ENCODE measurements around the gene MYO5B. TPM values are rescaled to one million over a fixed set of nuclear protein-coding genes. Genes with fewer than 3 reads are reported as not detected.
"Not testable (repeated sequence)": the region's sequence is repeated elsewhere in the genome, so short reads cannot be mapped to it uniquely, and the experiment has no call there.

The MYO5B gene
- total RNA-seq, 1 experiment from 2014 or later = 0.97 TPM

GRCh38 chr18:50097702-50098101 lies 97.2 kb downstream of the MYO5B start:
- no peak overlapping the region for H3K9ac ChIP-seq (ENCODE audit: low read length)
- no peaks in the 10 kb centered on the region for H3K9me3 ChIP-seq (ENCODE audit: low read length)

GRCh38 chr18:50096766-50097435 lies 98.0 kb downstream of the MYO5B start:
- H3K4me2 ChIP-seq (ENCODE audit: low read depth, low read length, poor library complexity, severe bottlenecking) = no peak overlapping the region
- H3K36me3 ChIP-seq (ENCODE audit: insufficient read depth, low read length) = no peaks in the 10 kb centered on the region
- DNase-seq = no peak
- H2AFZ ChIP-seq (ENCODE audit: low read length) = no peak overlapping the region
- H4K20me1 ChIP-seq (ENCODE audit: insufficient read depth, low read depth, low read length) = no peaks in the 10 kb centered on the region
- no peaks in the 10 kb centered on the region for H3K9me3 ChIP-seq (ENCODE audit: low read length)
- no peaks in the 10 kb centered on the region for H3K9me2 ChIP-seq (replicated peaks; ENCODE audit: insufficient read depth, low read length)
- H3K4me1 ChIP-seq (ENCODE audit: low read length) = no peaks in the 10 kb centered on the region
- no peaks in the 10 kb centered on the region for H3K79me2 ChIP-seq (ENCODE audit: low read length)
- no peaks in the 10 kb centered on the region for H3K27me3 ChIP-seq (ENCODE audit: low read length)
- no peak overlapping the region for H3K4me3 ChIP-seq (ENCODE audit: low read length)
- H3K27ac ChIP-seq (ENCODE audit: low read length) = no peak overlapping the region
- H3K9ac ChIP-seq (ENCODE audit: low read length) = no peak overlapping the region

More at GRCh38 chr18:50097702-50098101, 97.2 kb downstream of the MYO5B start:
- Histone ChIP-seq H3K79me2 (ENCODE audit: low read length) (no peaks in the 10 kb centered on the region), H3K27me3 (ENCODE audit: low read length) (no peaks in the 10 kb centered on the region), H3K4me1 (ENCODE audit: low read length) (no peaks in the 10 kb centered on the region), H3K27ac (ENCODE audit: low read length) (no peak overlapping the region), H3K36me3 (ENCODE audit: insufficient read depth, low read length) (no peaks in the 10 kb centered on the region), H3K4me2 (ENCODE audit: low read depth, low read length, poor library complexity, severe bottlenecking) (no peak overlapping the region), H3K9me2 (replicated peaks; ENCODE audit: insufficient read depth, low read length) (no peaks in the 10 kb centered on the region), H3K4me3 (ENCODE audit: low read length) (no peak overlapping the region), H4K20me1 (ENCODE audit: insufficient read depth, low read depth, low read length) (no peaks in the 10 kb centered on the region), H2AFZ (ENCODE audit: low read length) (no peak overlapping the region)
- DNase-seq = no peak

- not testable (repeated sequence) for H2AFZ ChIP-seq (ENCODE audit: low read length); H3K4me3 ChIP-seq (ENCODE audit: low read length); H3K27ac ChIP-seq (ENCODE audit: low read length); H3K27me3 ChIP-seq (ENCODE audit: low read length); H3K9ac ChIP-seq (ENCODE audit: low read length); H3K4me2 ChIP-seq (ENCODE audit: low read depth, low read length, poor library complexity, severe bottlenecking); H3K36me3 ChIP-seq (ENCODE audit: insufficient read depth, low read length); H3K79me2 ChIP-seq (ENCODE audit: low read length); H4K20me1 ChIP-seq (ENCODE audit: insufficient read depth, low read depth, low read length); H3K9me2 ChIP-seq (replicated peaks; ENCODE audit: insufficient read depth, low read length); H3K4me1 ChIP-seq (ENCODE audit: low read length); DNase-seq; H3K9me3 ChIP-seq (ENCODE audit: low read length)
Measured at GRCh38 chr18:50094786-50095185, 100.2 kb downstream of the MYO5B start.

GRCh38 chr18:50094221-50094773 lies 100.7 kb downstream of the MYO5B start:
- no peak overlapping the region for H2AFZ ChIP-seq (ENCODE audit: low read length)
- H3K79me2 ChIP-seq (ENCODE audit: low read length) = no peaks in the 10 kb centered on the region

GRCh38 chr18:50093366-50094064 lies 101.4 kb downstream of the MYO5B start:
- Histone ChIP-seq H3K4me1 (ENCODE audit: low read length) (no peaks in the 10 kb centered on the region), H2AFZ (ENCODE audit: low read length) (no peak overlapping the region), H4K20me1 (ENCODE audit: insufficient read depth, low read depth, low read length) (no peaks in the 10 kb centered on the region), H3K9me3 (ENCODE audit: low read length) (no peaks in the 10 kb centered on the region), H3K27ac (ENCODE audit: low read length) (no peak overlapping the region), H3K4me2 (ENCODE audit: low read depth, low read length, poor library complexity, severe bottlenecking) (no peak overlapping the region), H3K4me3 (ENCODE audit: low read length) (no peak overlapping the region), H3K9me2 (replicated peaks; ENCODE audit: insufficient read depth, low read length) (no peaks in the 10 kb centered on the region), H3K27me3 (ENCODE audit: low read length) (no peaks in the 10 kb centered on the region), H3K79me2 (ENCODE audit: low read length) (no peaks in the 10 kb centered on the region), H3K9ac (ENCODE audit: low read length) (no peak overlapping the region), H3K36me3 (ENCODE audit: insufficient read depth, low read length) (no peaks in the 10 kb centered on the region)
- no peak for DNase-seq

More at GRCh38 chr18:50094221-50094773, 100.7 kb downstream of the MYO5B start:
- Histone ChIP-seq H3K9ac (ENCODE audit: low read length) (no peak overlapping the region), H3K27me3 (ENCODE audit: low read length) (no peaks in the 10 kb centered on the region), H3K36me3 (ENCODE audit: insufficient read depth, low read length) (no peaks in the 10 kb centered on the region), H3K27ac (ENCODE audit: low read length) (no peak overlapping the region), H3K4me1 (ENCODE audit: low read length) (no peaks in the 10 kb centered on the region), H3K9me3 (ENCODE audit: low read length) (no peaks in the 10 kb centered on the region), H3K4me2 (ENCODE audit: low read depth, low read length, poor library complexity, severe bottlenecking) (no peak overlapping the region), H3K9me2 (replicated peaks; ENCODE audit: insufficient read depth, low read length) (no peaks in the 10 kb centered on the region), H3K4me3 (ENCODE audit: low read length) (no peak overlapping the region), H4K20me1 (ENCODE audit: insufficient read depth, low read depth, low read length) (no peaks in the 10 kb centered on the region)
- DNase-seq = no peak

GRCh38 chr18:50092245-50092805 lies 102.6 kb downstream of the MYO5B start:
- no peaks in the 10 kb centered on the region for H3K27me3 ChIP-seq (ENCODE audit: low read length)
- no peaks in the 10 kb centered on the region for H3K4me1 ChIP-seq (ENCODE audit: low read length)
- H3K36me3 ChIP-seq (ENCODE audit: insufficient read depth, low read length) = no peaks in the 10 kb centered on the region
- no peak overlapping the region for H3K4me3 ChIP-seq (ENCODE audit: low read length)
- no peak overlapping the region for H2AFZ ChIP-seq (ENCODE audit: low read length)
- H3K9ac ChIP-seq (ENCODE audit: low read length) = no peak overlapping the region
- no peak for DNase-seq
- H3K4me2 ChIP-seq (ENCODE audit: low read depth, low read length, poor library complexity, severe bottlenecking) = no peak overlapping the region
- H4K20me1 ChIP-seq (ENCODE audit: insufficient read depth, low read depth, low read length) = no peaks in the 10 kb centered on the region
- no peaks in the 10 kb centered on the region for H3K79me2 ChIP-seq (ENCODE audit: low read length)
- H3K27ac ChIP-seq (ENCODE audit: low read length) = no peak overlapping the region
- H3K9me3 ChIP-seq (ENCODE audit: low read length) = no peaks in the 10 kb centered on the region
- H3K9me2 ChIP-seq (replicated peaks; ENCODE audit: insufficient read depth, low read length) = no peaks in the 10 kb centered on the region

GRCh38 chr18:50091509-50092244 lies 103.3 kb downstream of the MYO5B start:
- Histone ChIP-seq H3K9ac (ENCODE audit: low read length) (no peak overlapping the region), H3K9me2 (replicated peaks; ENCODE audit: insufficient read depth, low read length) (no peaks in the 10 kb centered on the region), H3K36me3 (ENCODE audit: insufficient read depth, low read length) (no peaks in the 10 kb centered on the region), H3K4me2 (ENCODE audit: low read depth, low read length, poor library complexity, severe bottlenecking) (no peak overlapping the region), H2AFZ (ENCODE audit: low read length) (no peak overlapping the region), H3K4me1 (ENCODE audit: low read length) (no peaks in the 10 kb centered on the region), H3K27ac (ENCODE audit: low read length) (no peak overlapping the region), H3K27me3 (ENCODE audit: low read length) (no peaks in the 10 kb centered on the region), H4K20me1 (ENCODE audit: insufficient read depth, low read depth, low read length) (no peaks in the 10 kb centered on the region), H3K79me2 (ENCODE audit: low read length) (no peaks in the 10 kb centered on the region), H3K4me3 (ENCODE audit: low read length) (no peak overlapping the region), H3K9me3 (ENCODE audit: low read length) (no peaks in the 10 kb centered on the region)
- no peak for DNase-seq
